GM12891 (cell line): ENCODE measurements around the gene PCIF1.
A peak's percentile ranks its signal among the peaks of the same experiment; 100 is the strongest.

Source experiments
- DNase-seq: peaks from one replicate; pipeline ENCODE4 v3.0.0; 2011; ENCODE audit warnings: low spot score; ENCODE audit not compliant: insufficient read length
- FAIRE-seq: peaks from 2 replicates; lab custom pipeline; 2011; peaks lifted over from hg19 to GRCh38; lab: Jason Lieb, UNC
- PAX5 ChIP-seq: IDR thresholded peaks from 2 replicates; pipeline ENCODE4 v1.6.1; 2011; ENCODE audit warnings: low read length, moderate library complexity, mild to moderate bottlenecking; ENCODE audit not compliant: insufficient read depth, severe bottlenecking
- POLR2A ChIP-seq: IDR thresholded peaks from 2 replicates; pipeline ENCODE4 v1.6.1; 2011; ENCODE audit warnings: low read depth, low read length, control low read depth
- POLR2AphosphoS5 ChIP-seq: IDR thresholded peaks from 2 replicates; pipeline ENCODE4 v1.6.1; 2011; ENCODE audit warnings: low read depth, low read length, control low read depth
- POU2F2 ChIP-seq: IDR thresholded peaks from 2 replicates; pipeline ENCODE4 v1.6.1; 2011; ENCODE audit warnings: low read depth, mild to moderate bottlenecking, control low read depth, low read length, moderate library complexity
- SPI1 ChIP-seq: IDR thresholded peaks from 2 replicates; pipeline ENCODE4 v1.6.1; 2011; ENCODE audit warnings: low read depth, low read length, control low read depth
- TAF1 ChIP-seq: IDR thresholded peaks from 2 replicates; pipeline ENCODE4 v1.6.1; 2011; ENCODE audit warnings: low read depth, low read length, control low read depth

Gene PCIF1

GRCh38 chr20:45967551-45968080, 33.1 kb downstream of the PCIF1 start:
- TF ChIP-seq PAX5 = no peak
- no peak for TF ChIP-seq TAF1
- TF ChIP-seq POU2F2 = no peak
- TF ChIP-seq SPI1 = no peak
- TF ChIP-seq POLR2AphosphoS5 = no peak
- no peak for TF ChIP-seq POLR2A
- FAIRE-seq (no peak), DNase-seq (no peak)

DNA sequence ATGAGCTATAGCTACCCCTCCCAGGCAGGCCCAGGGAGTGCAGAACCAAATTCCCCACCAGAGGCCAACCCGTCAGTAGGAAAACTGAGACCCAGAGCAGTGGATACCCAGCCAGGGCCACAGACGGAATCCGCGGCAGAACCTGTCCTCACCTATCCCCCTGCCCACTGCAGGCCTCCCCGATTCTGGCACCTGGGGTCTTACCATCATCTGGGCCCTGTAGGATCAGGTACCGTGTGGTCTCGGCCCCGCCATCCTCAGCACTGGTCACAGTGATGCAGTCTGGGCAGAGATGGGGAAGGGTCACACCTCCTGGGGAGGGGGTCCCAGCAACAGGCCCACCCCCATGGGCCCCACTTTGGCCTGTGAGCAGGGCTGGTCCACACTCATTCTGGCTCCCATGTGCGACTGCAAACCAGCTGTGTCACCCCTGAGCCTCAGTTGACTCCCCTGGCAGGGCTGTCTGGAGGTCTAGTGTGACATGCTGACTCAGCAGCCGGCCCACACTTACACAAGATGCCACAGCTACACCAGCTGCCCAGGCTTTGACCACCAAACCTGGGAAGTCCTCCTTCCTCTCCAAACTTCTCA, 33.7 kb downstream of the PCIF1 start:
- DNase-seq = no peak
- no peak for TF ChIP-seq POU2F2
- no peak for TF ChIP-seq POLR2A
- TF ChIP-seq PAX5 = no peak
- TF ChIP-seq TAF1 = no peak
- no peak for FAIRE-seq

DNA sequence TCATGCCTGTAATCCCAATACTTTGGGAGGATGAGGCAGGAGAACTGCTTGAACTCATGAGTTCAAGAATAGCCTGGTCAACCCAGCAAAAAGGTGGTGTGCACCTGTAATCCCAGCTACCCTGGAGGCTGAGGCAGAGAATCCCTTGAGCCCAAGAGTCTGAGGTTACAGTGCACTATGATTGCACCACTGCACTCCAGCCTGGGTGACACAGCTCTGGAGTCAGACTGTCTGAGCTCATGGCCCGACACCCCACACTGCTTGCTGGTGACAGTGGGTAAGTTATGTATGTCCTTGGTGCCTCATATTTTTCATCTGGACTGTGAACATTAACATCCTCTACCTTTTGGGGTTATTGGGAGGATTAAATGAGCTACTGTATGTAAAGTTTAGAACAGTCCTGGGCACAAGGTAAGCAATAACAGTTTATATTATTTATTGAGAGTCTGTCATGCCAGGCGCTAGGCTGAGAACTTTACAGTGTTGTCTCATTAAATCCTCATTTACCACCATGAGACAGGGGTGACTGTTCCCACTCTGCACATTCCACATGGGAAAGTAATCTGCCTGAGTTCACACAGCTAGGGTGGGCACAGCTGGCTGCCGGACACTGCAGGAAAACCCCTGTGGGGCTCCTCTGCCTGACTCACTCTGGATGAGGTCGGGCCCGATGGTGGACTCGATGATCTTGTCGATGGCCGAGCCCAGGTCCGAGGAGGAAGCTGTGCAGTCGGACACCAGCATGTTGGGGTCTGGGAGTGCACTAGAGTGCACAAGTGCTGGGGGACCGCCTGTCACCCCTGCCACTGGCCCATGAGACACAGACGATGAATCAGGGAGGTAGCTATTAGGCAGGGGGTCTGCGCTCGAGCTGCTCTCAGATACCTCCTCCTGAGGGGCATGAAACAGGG, 34.6 kb downstream of the PCIF1 start:
- FAIRE-seq (no peak), DNase-seq (no peak)
- no peak for TF ChIP-seq PAX5
- TF ChIP-seq TAF1 = no peak
- TF ChIP-seq SPI1 = no peak
- TF ChIP-seq POLR2A = no peak
- TF ChIP-seq POLR2AphosphoS5 = no peak
- TF ChIP-seq POU2F2 = no peak

- DNase-seq = no peak
- no peak for FAIRE-seq
- TF ChIP-seq POLR2A (no peak), SPI1 (no peak), TAF1 (no peak), POLR2AphosphoS5 (no peak), PAX5 (no peak), POU2F2 (no peak)
These were observed 35.5 kb downstream of the PCIF1 start for GRCh38 chr20:45969712-45970634.

- FAIRE-seq = peak; percentile 9
- 0 out of 2 replicates have a peak, but pooled peaks have one; percentile 7 for TF ChIP-seq TAF1
- TF ChIP-seq POLR2AphosphoS5 = no peak
- DNase-seq = no peak
These were observed 36.4 kb downstream of the PCIF1 start for GRCh38 chr20:45970646-45971424.

GRCh38 chr20:45971425-45971674, 36.9 kb downstream of the PCIF1 start:
- DNase-seq (peak; percentile 58), FAIRE-seq (no peak)
- TF ChIP-seq SPI1 = no peak
- TF ChIP-seq TAF1 = peak; percentile 94
- peak; percentile 79; the same call in 1 of the 2 replicates for TF ChIP-seq POLR2A

GRCh38 chr20:45971675-45972499, 37.4 kb downstream of the PCIF1 start, which contains the start of gene ZNF335:
Gene ZNF335, minus strand, starts transcription at chr20:45972203. Its CDS starts 793 bp downstream, at chr20:45971410.
- peak; percentile 38 for TF ChIP-seq PAX5
- peak; percentile 94 for TF ChIP-seq TAF1
- TF ChIP-seq POLR2A = peak; percentile 81
- no peak for TF ChIP-seq SPI1
- peak; percentile 72 for TF ChIP-seq POLR2AphosphoS5
- no peak; the same call in 1 of the 2 replicates for TF ChIP-seq POU2F2
- FAIRE-seq (peak; percentile 94), DNase-seq (peak; percentile 97)

- TF ChIP-seq PAX5 (no peak), TAF1 (peak; percentile 35)
- DNase-seq (peak; percentile 92), FAIRE-seq (no peak)
These were observed 38.2 kb downstream of the PCIF1 start for GRCh38 chr20:45972500-45973183.
